HEK293 (cell line): ENCODE data around the gene PPM1K.

Source experiments
- KLF10 ChIP-seq: fragments of 450-650 bp; IDR thresholded peaks from 2 replicates; pipeline ENCODE4 v1.5.1; 2018; ENCODE audit warnings: missing biosample characterization, mild to moderate bottlenecking, missing genetic modification characterization
- ZNF514 ChIP-seq: fragments of 450-650 bp; formaldehyde crosslinking; IDR thresholded peaks from 2 replicates; pipeline ENCODE4 v1.5.1; 2016; ENCODE audit warnings: missing biosample characterization, missing genetic modification characterization
- ZNF677 ChIP-seq: fragments of 450-650 bp; IDR thresholded peaks from 2 replicates; pipeline ENCODE4 v1.5.0; 2018; ENCODE audit warnings: missing biosample characterization, mild to moderate bottlenecking, missing genetic modification characterization, moderate library complexity
- TF ChIP-seq, protein P1 (sequence below): fragments of 450-650 bp; formaldehyde crosslinking; IDR thresholded peaks from 2 replicates; pipeline ENCODE4 v1.5.1; 2016; ENCODE audit warnings: missing biosample characterization, missing genetic modification characterization

DNA sequence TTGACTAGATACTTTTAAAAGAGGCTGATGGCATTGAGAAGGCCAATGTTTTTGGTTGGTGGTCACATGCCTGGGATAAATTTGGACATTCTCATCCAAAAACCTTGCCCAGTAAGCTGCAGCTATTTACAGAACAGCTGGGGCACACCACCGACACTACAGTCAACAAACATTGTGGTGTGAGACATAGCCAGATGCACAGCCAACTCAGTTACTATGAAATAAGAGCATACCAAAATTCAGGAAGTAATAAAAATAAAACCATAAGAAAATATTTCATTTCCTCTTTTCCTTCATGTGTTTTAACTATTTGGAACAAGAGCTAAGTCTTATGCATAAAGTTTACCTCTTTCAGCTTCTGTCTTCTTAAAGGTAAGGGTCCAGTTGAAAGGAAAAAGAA is 8.8 kb downstream of the PPM1K start:
- TF ChIP-seq KLF10 (tag by site-specific recombination) (no peak), ZNF677 (tag by site-specific recombination) (no peak), ZNF514 (tag by site-specific recombination) (no peak)
- TF ChIP-seq, protein P1, sequence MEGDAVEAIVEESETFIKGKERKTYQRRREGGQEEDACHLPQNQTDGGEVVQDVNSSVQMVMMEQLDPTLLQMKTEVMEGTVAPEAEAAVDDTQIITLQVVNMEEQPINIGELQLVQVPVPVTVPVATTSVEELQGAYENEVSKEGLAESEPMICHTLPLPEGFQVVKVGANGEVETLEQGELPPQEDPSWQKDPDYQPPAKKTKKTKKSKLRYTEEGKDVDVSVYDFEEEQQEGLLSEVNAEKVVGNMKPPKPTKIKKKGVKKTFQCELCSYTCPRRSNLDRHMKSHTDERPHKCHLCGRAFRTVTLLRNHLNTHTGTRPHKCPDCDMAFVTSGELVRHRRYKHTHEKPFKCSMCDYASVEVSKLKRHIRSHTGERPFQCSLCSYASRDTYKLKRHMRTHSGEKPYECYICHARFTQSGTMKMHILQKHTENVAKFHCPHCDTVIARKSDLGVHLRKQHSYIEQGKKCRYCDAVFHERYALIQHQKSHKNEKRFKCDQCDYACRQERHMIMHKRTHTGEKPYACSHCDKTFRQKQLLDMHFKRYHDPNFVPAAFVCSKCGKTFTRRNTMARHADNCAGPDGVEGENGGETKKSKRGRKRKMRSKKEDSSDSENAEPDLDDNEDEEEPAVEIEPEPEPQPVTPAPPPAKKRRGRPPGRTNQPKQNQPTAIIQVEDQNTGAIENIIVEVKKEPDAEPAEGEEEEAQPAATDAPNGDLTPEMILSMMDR (tag by site-specific recombination) = no peak
